ENCODE data around the gene THSD8. TPM values are rescaled to one million over a fixed set of nuclear protein-coding genes. Genes with fewer than 3 reads are reported as not detected.

THSD8 gene
- total and polyA plus RNA-seq, 4 donors, result 5.9 to 8.7 (median 6.5) TPM; not detected in 1

GRCh38 chr19:12786141-12786870 is 15.6 kb upstream of the THSD8 start:
- Histone ChIP-seq H3K4me1 (ENCODE audit: control insufficient read depth, insufficient read depth, low read length) (peaks cover 72% of the 10 kb centered on the region), H3K36me3 (ENCODE audit: control insufficient read depth, insufficient read depth, low read length) (no peaks in the 10 kb centered on the region), H3K9me3 (ENCODE audit: control insufficient read depth, insufficient read depth, low read length) (no peaks in the 10 kb centered on the region), H3K27me3 (ENCODE audit: control insufficient read depth, insufficient read depth, low read length) (peaks cover 2% of the 10 kb centered on the region), H3K27ac (ENCODE audit: low read depth, low read length) (peak overlapping the region; percentile 92), H3K4me3 (ENCODE audit: low read depth, low read length) (no peak overlapping the region)
- DNase-seq (ENCODE audit: low read depth in 4 of 6, low spot score in 6 of 6), result no peak
- 66% methylated on average over 15 of the region's 18 CpGs for WGBS (ENCODE audit: insufficient coverage)

DNA sequence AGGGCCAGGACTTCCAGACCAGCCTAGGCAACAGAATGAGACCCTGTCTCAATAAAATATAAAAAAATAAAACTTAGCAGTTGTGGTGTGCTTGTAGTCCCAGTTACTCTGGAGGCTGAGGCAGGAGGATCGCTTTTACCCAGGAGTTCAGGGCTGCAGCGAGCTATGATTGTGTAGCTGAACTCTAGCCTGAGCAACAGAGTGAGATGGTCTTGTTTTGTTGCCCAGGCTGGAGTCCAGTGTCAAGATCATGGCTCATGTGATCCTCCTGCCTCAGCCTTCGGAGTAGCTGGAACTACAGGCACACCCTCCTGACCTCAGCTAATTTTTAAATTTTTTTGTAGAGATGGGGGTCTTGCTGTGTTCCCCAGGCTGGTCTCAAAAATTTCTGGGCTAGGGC is 14.9 kb upstream of the THSD8 start:
- Histone ChIP-seq H3K4me3 (ENCODE audit: low read depth, low read length) (no peak overlapping the region), H3K27me3 (ENCODE audit: control insufficient read depth, insufficient read depth, low read length) (peaks cover 2% of the 10 kb centered on the region), H3K36me3 (ENCODE audit: control insufficient read depth, insufficient read depth, low read length) (no peaks in the 10 kb centered on the region), H3K4me1 (ENCODE audit: control insufficient read depth, insufficient read depth, low read length) (peaks cover 74% of the 10 kb centered on the region), H3K27ac (ENCODE audit: low read depth, low read length) (peak overlapping the region; percentile 92), H3K9me3 (ENCODE audit: control insufficient read depth, insufficient read depth, low read length) (no peaks in the 10 kb centered on the region)
- WGBS (ENCODE audit: insufficient coverage), result 90% methylated on average over 3 of the region's 3 CpGs
- DNase-seq (ENCODE audit: low read depth in 4 of 6, low spot score in 6 of 6), result no peak

DNA sequence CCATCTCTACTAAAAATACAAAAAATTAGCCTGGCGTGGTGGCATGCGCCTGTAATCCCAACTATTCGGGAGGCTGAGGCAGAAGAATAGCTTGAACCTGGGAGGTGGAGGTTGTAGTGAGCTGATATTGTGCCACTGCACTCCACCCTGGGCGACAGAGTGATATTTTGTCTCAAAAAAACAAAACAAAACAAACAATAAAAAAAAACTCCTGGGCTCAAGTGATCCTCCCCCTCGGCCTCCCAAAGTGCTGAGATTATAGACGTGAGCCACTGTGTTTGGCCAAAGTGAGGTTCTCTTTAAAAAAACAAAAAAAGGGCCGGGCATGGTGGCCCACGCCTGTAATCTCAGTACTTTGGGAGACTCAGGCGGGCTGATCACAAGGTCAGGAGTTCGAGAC is 14.4 kb upstream of the THSD8 start:
- Histone ChIP-seq H3K9me3 (ENCODE audit: control insufficient read depth, insufficient read depth, low read length) (no peaks in the 10 kb centered on the region), H3K27ac (ENCODE audit: low read depth, low read length) (no peak overlapping the region), H3K27me3 (ENCODE audit: control insufficient read depth, insufficient read depth, low read length) (peaks cover 2% of the 10 kb centered on the region), H3K36me3 (ENCODE audit: control insufficient read depth, insufficient read depth, low read length) (no peaks in the 10 kb centered on the region), H3K4me3 (ENCODE audit: low read depth, low read length) (no peak overlapping the region), H3K4me1 (ENCODE audit: control insufficient read depth, insufficient read depth, low read length) (peaks cover 75% of the 10 kb centered on the region)
- WGBS (ENCODE audit: insufficient coverage), result 91% methylated on average over 6 of the region's 10 CpGs
- DNase-seq (ENCODE audit: low read depth in 4 of 6, low spot score in 6 of 6), result no peak

DNA sequence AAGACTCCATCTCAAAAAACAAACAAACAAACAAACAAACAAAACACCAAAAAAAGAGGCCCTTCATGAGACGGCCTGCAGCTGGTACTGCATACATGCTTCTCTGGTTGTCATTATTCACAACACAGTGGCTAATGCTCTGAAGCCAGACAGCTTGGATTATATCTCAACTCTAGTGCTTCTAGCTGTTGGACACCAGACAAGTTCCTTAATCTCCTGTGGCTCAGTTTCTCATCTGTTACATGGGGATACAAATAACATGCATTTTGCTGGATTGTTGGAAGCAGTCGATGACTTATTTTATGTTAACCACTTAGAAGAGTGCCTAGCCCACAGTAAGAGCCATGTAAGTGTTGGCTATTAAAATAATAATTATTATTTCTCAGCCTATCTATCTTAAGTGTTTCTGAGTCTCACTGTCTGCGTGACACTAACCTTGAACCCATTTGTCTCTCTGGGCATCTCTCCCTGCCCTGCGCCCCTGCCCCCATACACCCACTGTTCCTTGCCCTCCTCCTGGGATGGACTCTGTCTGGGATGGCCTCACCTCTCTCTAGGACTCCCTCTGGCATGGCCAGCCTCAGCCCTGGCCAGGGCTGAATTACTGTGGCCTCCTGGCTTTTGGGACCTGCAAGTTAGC is 13.7 kb upstream of the THSD8 start:
- H3K4me3 ChIP-seq (ENCODE audit: low read depth, low read length), result peak overlapping the region; percentile 26
- H3K4me1 ChIP-seq (ENCODE audit: control insufficient read depth, insufficient read depth, low read length), result peaks cover 76% of the 10 kb centered on the region
- H3K27me3 ChIP-seq (ENCODE audit: control insufficient read depth, insufficient read depth, low read length), result peaks cover 5% of the 10 kb centered on the region
- H3K9me3 ChIP-seq (ENCODE audit: control insufficient read depth, insufficient read depth, low read length), result no peaks in the 10 kb centered on the region
- no peaks in the 10 kb centered on the region for H3K36me3 ChIP-seq (ENCODE audit: control insufficient read depth, insufficient read depth, low read length)
- WGBS (ENCODE audit: insufficient coverage), result 56% methylated on average over 3 of the region's 4 CpGs
- DNase-seq (ENCODE audit: low read depth in 4 of 6, low spot score in 6 of 6), result peak in 1 of 6 donors; percentile 46
- H3K27ac ChIP-seq (ENCODE audit: low read depth, low read length), result peak overlapping the region; percentile 95

DNA sequence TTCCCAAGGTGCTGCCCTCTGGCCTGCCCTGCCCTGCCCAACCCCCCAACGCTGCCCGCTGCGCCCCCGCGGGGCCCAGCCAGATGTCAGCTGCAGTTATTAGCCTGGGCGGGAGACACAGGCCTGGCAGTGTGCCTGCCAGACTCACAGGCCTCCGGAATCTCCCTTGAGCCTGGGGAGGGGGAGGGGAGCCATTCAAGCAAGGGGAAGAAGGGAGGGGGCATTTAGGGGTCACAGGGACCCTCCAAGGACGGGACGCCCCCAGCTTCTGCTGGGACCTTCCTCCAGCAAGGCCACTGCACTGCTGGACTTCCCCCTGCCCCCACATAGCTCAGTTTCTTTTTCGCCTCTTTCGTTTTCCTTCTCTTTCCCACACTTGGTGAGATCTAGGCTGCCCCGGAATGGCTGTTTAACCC is 13.2 kb upstream of the THSD8 start:
- WGBS (ENCODE audit: insufficient coverage), result 11% methylated on average over 9 of the region's 12 CpGs
- peaks cover 73% of the 10 kb centered on the region for H3K4me1 ChIP-seq (ENCODE audit: control insufficient read depth, insufficient read depth, low read length)
- H3K9me3 ChIP-seq (ENCODE audit: control insufficient read depth, insufficient read depth, low read length), result no peaks in the 10 kb centered on the region
- peak overlapping the region; percentile 26 for H3K4me3 ChIP-seq (ENCODE audit: low read depth, low read length)
- H3K36me3 ChIP-seq (ENCODE audit: control insufficient read depth, insufficient read depth, low read length), result no peaks in the 10 kb centered on the region
- peaks cover 5% of the 10 kb centered on the region for H3K27me3 ChIP-seq (ENCODE audit: control insufficient read depth, insufficient read depth, low read length)
- H3K27ac ChIP-seq (ENCODE audit: low read depth, low read length), result peak overlapping the region; percentile 95
- peak in 2 of 6 donors; percentile 52 to 84 for DNase-seq (ENCODE audit: low read depth in 4 of 6, low spot score in 6 of 6)

GRCh38 chr19:12789098-12789903 is 12.6 kb upstream of the THSD8 start:
- H3K27ac ChIP-seq (ENCODE audit: low read depth, low read length), result peak overlapping the region; percentile 95
- peaks cover 71% of the 10 kb centered on the region for H3K4me1 ChIP-seq (ENCODE audit: control insufficient read depth, insufficient read depth, low read length)
- DNase-seq (ENCODE audit: low read depth in 4 of 6, low spot score in 6 of 6), result no peak

DNA sequence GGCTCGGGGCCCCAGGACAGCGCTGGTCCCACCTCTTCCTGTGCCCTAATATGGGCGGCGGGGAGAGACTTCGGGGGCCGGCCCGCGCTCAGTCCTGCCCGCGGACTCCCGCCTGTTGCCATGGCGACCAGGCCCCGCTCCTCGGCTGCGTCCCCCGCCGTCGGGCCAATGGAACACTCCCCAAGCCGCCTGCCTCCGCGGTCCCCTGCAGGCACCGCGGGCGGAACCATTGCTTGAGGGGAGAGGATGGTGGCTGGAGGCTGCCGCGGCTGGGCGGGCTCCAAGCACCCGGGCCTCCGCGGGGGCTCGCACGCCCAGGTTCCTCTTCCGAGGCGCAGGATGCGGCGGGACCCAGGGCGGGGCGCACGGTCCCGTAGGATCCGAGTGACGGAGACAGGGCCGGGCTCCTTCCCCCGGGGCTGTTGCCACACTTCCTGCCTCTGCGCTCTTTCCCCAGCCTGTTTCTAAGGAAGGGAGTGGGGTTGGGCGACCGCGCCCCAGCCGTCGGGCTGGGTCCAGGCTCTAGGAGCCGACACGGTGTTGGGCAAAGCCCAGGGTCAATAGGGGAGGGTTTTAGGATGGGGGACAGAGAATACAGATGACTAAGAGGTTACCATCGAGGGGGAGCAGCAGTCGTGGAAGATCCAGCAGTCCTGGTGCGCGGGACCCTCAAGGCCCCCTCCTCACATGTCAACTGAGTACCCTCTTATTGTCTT is 11.8 kb upstream of the THSD8 start:
- peak in 3 of 6 donors; percentile 81 to 96 (median 96) for DNase-seq (ENCODE audit: low read depth in 4 of 6, low spot score in 6 of 6)
- Histone ChIP-seq H3K4me3 (ENCODE audit: low read depth, low read length) (peak overlapping the region; percentile 61), H3K4me1 (ENCODE audit: control insufficient read depth, insufficient read depth, low read length) (peaks cover 67% of the 10 kb centered on the region), H3K27ac (ENCODE audit: low read depth, low read length) (peak overlapping the region; percentile 95), H3K9me3 (ENCODE audit: control insufficient read depth, insufficient read depth, low read length) (no peaks in the 10 kb centered on the region), H3K36me3 (ENCODE audit: control insufficient read depth, insufficient read depth, low read length) (no peaks in the 10 kb centered on the region), H3K27me3 (ENCODE audit: control insufficient read depth, insufficient read depth, low read length) (peaks cover 5% of the 10 kb centered on the region)
- WGBS (ENCODE audit: insufficient coverage), result under 1% methylated on average over 56 of the region's 56 CpGs

More at GRCh38 chr19:12789098-12789903, 12.6 kb upstream of the THSD8 start:
- no peaks in the 10 kb centered on the region for H3K9me3 ChIP-seq (ENCODE audit: control insufficient read depth, insufficient read depth, low read length)
- H3K4me3 ChIP-seq (ENCODE audit: low read depth, low read length), result peak overlapping the region; percentile 61
- no peaks in the 10 kb centered on the region for H3K36me3 ChIP-seq (ENCODE audit: control insufficient read depth, insufficient read depth, low read length)
- H3K27me3 ChIP-seq (ENCODE audit: control insufficient read depth, insufficient read depth, low read length), result peaks cover 5% of the 10 kb centered on the region
- 7% methylated on average over 38 of the region's 46 CpGs for WGBS (ENCODE audit: insufficient coverage)

GRCh38 chr19:12790628-12791344 is 11.1 kb upstream of the THSD8 start:
- peak overlapping the region; percentile 61 for H3K4me3 ChIP-seq (ENCODE audit: low read depth, low read length)
- peaks cover 5% of the 10 kb centered on the region for H3K27me3 ChIP-seq (ENCODE audit: control insufficient read depth, insufficient read depth, low read length)
- H3K9me3 ChIP-seq (ENCODE audit: control insufficient read depth, insufficient read depth, low read length), result no peaks in the 10 kb centered on the region
- H3K4me1 ChIP-seq (ENCODE audit: control insufficient read depth, insufficient read depth, low read length), result peaks cover 62% of the 10 kb centered on the region
- DNase-seq (ENCODE audit: low read depth in 4 of 6, low spot score in 6 of 6), result no peak
- peak overlapping the region; percentile 95 for H3K27ac ChIP-seq (ENCODE audit: low read depth, low read length)
- no peaks in the 10 kb centered on the region for H3K36me3 ChIP-seq (ENCODE audit: control insufficient read depth, insufficient read depth, low read length)
- 1% methylated on average over 22 of the region's 22 CpGs for WGBS (ENCODE audit: insufficient coverage)

All from spinal cord (tissue), 10 donors.